HG03139 (cell line): ENCODE results near the gene SIK3.

Experiments used
- ATAC-seq: cut with Tn5 transposase; IDR thresholded peaks from one replicate; pipeline ENCODE4 v1.9.1; 2021; ENCODE audit not compliant: unreplicated experiment

The SIK3 gene

GRCh38 chr11:116870054-116870453 lies 228.2 kb downstream of the SIK3 start:
- no peak for ATAC-seq

DNA sequence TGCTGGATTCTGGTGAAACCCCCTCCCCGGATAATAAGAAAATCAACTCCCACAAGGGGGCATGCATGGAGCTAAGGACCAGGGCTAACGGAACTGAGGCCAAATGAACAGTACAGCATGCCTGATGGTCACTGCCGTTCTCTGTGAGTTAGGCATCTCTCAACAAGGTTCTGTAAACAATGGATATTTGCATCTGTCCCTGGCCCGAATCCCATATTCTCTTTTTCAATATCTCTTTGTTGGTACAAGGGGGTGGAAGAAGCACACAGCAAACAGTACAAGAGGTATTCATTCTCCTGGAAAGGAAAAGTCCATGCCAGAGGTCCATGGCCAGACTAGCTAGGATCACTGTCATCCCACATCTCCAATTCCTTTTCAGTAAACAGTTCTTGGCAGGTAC lies 228.6 kb downstream of the SIK3 start:
- no peak for ATAC-seq

- no peak for ATAC-seq
These were observed 230.2 kb downstream of the SIK3 start for GRCh38 chr11:116868066-116868465.

DNA sequence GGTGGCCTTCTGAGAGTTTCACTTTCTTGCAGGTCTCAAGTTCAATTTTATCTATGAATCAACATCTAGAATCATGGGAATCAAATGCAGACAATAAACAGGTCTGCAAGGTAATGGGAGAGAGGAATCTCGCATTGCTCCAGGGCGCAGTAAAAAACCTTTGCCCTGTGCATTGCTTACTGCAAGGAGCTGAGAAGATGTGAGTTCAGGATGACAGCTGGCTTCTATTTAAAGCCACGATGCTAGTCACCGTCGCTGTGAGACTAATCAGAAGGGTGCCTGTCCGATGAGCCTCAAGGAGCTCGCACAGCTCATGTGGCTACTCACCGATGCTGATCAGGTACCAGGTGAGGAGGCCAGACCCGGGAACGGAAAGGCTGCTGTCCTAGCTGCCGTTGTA lies 230.6 kb downstream of the SIK3 start:
- ATAC-seq = no peak

GRCh38 chr11:116866804-116867455 lies 231.3 kb downstream of the SIK3 start:
- ATAC-seq = no peak

DNA sequence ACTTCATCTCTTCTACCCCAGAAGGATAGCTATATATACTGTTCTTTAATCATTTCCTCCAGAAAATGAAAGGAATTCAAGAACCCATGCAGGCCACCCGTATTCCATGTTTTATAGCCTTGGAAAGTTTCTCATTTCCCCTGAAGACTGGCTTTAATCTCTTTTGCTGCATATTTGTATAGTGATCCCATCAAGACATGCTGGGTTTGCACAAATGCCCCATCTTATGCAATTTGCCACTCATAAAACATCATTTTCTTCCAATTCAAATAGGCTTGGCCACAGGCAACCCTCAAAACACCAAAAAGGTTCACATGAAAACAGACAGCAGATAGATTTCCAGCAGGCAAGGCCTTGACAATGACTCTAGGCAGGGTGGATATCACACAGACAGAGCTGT lies 232.5 kb downstream of the SIK3 start:
- no peak for ATAC-seq

DNA sequence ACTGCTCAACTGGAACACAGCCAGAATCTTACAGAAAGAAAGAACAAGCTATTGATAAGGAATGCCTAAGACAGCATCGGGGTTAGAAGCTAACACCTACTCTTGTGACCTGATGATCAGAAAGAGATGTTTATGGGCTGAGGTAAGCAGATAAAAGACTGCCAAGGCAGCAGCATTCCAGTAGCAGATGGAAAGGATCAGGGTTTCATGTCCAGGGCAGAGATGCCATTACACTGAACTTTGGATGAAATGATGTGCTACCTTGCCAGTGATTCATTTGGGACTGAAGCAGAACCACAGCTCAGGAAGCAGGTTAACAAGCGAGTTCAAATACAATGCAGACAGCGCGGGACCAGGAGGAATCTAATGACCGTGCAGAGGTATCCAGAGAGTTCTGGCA lies 233.7 kb downstream of the SIK3 start:
- ATAC-seq = no peak

DNA sequence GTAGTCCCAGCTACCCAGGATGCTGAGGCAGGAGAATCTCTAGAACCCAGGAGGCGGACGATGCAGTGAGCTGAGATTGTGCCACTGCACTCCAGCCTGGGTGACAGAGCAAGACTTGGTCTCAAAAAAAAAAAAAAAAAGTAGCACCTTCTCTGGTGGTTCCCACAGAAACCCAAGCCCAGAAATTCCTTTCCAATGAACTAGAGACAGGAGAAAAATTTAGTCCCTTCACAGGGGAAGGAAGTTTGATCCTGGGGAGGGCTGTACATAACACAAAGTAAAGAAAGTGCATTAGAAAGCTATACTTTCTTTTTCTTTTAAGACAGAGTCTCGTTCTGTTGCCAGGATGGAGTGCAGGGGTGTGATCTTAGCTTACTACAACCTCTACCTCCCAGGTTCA lies 235.3 kb downstream of the SIK3 start:
- ATAC-seq = no peak

DNA sequence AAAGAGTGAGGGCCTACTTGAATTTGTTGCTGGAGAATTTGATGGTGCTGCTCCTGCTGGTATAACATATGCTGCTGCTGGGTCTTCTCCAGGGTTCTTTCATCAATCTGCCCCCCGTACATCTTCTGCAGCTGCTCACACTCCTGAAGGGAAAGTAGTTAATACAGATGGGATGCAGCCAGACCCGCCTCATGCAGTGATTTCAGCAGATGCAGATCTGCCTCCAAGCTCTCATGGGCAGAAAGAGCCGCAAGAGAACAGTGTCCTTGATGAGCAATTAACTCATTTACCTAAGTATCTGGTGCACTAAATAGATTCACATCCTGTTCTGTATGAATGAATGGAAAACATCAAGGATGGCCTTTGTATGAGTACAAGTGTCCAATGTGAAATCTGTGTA lies 236.0 kb downstream of the SIK3 start:
- no peak for ATAC-seq

DNA sequence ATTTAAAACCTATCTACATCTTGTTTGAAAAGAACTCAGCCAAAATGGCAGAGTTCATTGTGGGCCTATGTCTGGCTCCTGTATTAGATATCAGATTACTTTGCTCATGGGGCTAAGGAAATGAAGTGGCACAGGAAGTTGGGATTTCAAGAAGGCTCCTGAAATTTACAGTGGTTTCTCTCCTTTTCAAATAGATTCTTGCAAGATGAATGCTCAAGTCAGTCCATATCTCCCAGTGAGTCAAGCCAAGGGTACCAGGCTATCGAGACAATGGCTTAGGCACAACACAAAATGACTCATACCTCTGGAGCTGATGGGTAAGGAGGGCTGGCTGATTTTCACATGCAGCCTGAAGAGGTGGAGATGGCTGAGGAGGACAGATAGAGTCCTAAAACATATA lies 236.7 kb downstream of the SIK3 start:
- ATAC-seq = no peak

- ATAC-seq = no peak
These were observed 237.9 kb downstream of the SIK3 start for GRCh38 chr11:116860303-116860702.

DNA sequence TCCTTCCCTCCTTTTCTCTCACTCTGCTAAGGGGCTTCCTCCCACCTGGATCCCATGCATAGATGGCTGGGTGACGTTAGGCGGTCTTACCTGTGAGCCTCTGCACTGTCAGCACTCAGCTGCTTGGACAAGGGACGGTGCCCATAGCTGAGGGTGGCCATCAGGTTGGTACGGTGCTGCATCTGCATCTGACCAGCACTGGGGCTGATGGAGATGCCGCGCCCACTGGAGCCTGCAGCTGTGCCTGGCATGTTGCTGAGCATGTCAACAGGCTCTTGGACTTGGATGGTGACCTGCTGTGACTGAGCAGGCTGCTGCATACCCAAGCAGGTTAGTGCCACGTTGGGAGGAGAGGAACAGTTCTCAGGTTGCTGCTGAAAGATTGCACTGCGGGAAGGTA lies 239.1 kb downstream of the SIK3 start:
- no peak for ATAC-seq

DNA sequence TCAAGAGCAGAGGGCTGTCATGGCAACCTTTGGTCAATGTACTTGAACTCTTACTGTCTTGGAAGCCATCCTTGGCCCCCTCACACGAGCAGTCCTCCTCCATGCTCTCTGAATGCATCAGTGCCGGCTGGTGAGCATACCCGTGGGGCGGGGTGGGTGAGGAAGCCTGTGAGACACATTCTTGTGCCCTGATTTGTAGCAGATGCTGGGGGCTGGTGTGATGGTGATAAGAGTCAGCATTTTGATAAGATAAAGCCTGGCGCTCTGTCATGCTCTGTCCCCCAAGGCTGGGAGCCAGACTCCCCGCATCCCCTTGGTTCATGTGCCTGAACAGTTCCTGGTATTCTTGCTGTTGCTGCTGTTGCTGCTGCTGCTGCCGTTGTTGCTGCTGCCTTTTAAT lies 240.3 kb downstream of the SIK3 start:
- ATAC-seq = no peak

GRCh38 chr11:116857316-116857715 lies 240.9 kb downstream of the SIK3 start:
- ATAC-seq = no peak

- ATAC-seq = no peak
These were observed 241.8 kb downstream of the SIK3 start for GRCh38 chr11:116856423-116856822.

DNA sequence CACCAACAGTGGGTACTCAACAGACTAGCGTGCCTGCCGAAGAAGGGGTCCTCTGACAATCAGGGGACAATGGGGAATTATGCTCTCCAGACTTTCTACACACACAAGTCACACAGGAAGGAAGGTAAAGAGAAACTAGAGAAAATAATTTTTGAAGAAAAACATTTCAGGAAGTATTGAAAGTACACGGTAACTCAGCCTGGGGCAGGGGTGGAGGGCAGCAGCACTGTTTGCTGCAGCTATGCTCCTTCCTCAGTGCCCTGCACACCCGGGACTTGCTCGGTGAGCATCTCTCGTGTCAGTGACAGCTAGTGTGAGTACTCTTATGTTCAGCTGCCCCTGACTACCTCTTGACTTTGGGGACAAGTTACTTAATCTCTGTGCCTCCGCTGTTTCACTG lies 242.8 kb downstream of the SIK3 start:
- no peak for ATAC-seq

GRCh38 chr11:116853461-116854073 lies 244.7 kb downstream of the SIK3 start:
- peak; percentile 89 for ATAC-seq

- ATAC-seq = no peak
These were observed 245.8 kb downstream of the SIK3 start for GRCh38 chr11:116852261-116853031.

DNA sequence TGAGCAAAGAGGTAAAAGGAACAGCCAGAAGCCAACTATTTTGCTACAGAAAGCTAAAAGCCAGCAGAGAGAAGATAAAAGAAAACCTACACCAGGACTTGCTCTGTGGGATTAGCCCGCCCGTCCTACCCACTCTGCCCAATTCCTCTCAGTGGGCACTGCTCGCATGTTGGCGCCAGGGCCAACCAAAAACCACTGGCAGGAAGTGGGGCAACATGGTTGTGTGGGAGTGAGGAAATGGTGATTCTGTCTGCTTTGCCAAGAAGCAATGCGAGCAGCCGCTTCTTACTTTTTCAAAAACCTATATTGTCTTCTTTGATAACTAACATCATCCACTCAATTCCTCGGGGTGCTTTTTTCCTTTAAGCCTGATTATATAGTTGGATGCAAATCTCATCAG lies 246.6 kb downstream of the SIK3 start:
- no peak for ATAC-seq

DNA sequence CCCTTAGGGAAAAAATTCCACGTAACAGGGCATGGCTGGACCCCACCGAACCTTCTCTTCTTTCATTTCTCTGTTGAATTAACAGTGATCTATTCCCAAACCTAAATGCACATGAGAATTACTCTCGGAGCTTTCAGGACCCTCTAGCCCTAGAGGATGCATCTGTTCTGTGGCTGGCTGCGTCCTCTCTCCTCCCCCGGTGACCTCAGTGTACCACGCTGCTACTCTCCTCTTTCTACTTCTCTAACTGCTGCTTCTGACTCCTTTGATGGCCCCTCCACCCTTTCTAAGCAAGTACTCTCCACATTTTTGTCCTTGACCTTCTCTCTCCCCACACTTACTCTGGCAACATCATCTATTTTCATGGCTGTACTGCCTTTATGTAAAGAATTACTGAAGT lies 248.7 kb downstream of the SIK3 start:
- no peak for ATAC-seq

DNA sequence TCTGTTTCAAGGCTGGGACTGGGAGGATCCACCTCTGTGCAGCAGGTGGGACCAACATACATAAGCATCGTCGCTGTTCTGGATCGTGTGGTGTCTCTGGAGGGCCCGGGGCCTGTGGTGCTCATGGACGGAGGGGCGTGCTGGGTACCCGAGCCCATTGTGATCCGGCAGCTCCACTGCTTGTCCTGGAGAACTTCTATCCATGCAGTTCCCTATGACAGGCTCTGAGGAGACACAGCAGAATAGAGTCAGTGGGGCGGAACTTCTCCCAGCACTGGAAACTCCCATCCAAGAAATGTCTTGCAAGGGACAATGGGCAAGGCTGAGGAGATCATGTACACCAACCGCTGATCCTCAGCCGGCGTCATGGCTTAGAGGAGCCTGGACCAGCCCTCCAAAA lies 249.2 kb downstream of the SIK3 start:
- no peak for ATAC-seq

DNA sequence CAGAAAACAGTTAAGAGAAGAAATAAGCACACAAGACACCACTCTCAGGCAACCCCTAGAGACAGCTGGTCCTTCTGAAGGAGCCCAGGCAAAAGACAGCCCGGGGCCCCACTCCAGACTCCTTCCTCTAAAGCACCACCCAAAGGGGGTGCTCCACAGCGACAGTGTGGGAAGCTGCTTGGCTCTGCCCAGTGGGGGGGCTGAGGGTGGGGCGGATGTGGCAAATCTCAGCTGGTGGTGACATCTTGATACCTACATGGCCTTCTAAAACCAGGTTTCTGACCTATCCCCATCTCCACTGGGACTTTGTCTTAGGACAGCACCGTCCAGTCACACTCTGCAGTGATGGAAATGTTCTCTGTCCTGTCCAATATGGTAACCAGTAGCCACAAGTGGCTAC lies 250.6 kb downstream of the SIK3 start:
- no peak for ATAC-seq
